Measurements from ENCODE around the gene HBG2.

HBG2 gene

GRCh38 chr11:5226732-5227310, 27.8 kb downstream of the HBG2 start, which contains the start of gene HBB:
TSS of gene HBB (minus strand) at chr11:5227071. CDS start at chr11:5227021, 50 bp downstream.
- DNase-seq, result no peak

- no peak for DNase-seq
Measured at GRCh38 chr11:5225480-5225871, 29.1 kb downstream of the HBG2 start.

GRCh38 chr11:5224538-5225479, 29.8 kb downstream of the HBG2 start:
- no peak for DNase-seq

GRCh38 chr11:5223686-5224085, 30.9 kb downstream of the HBG2 start:
- no peak for DNase-seq

GRCh38 chr11:5223146-5223545, 31.4 kb downstream of the HBG2 start:
- DNase-seq, result no peak

- DNase-seq, result no peak
Measured at GRCh38 chr11:5210376-5210885, 44.1 kb downstream of the HBG2 start.

- no peak for DNase-seq
Measured at GRCh38 chr11:5204787-5205186, 49.8 kb downstream of the HBG2 start.

- DNase-seq, result no peak
Measured at GRCh38 chr11:5203366-5203765, 51.2 kb downstream of the HBG2 start.

Measured in CD4-positive, alpha-beta T cell treated with Interleukin-1 beta for 1 hour (primary cell).